SK-N-SH (cell line): ENCODE data around the gene TMEM134. TPM values are rescaled to one million over a fixed set of nuclear protein-coding genes. Genes with fewer than 3 reads are reported as not detected.

Experiments
- CTCF ChIA-PET: fragments of 300-600, 350-600 bp; formaldehyde crosslinking; extraction: SDS; loops from one replicate; lab custom pipeline; 2021; lab: Yijun Ruan, JAX
- POLR2A ChIA-PET: fragments of 350-600 bp; sonication (Branson Sonifier 250); formaldehyde crosslinking; extraction: SDS; loops from one replicate; lab custom pipeline; 2020; ENCODE audit warnings: antibody characterized with exemption, inconsistent platforms; lab: Yijun Ruan, JAX
- DNase-seq: peaks from one replicate; pipeline ENCODE4 v3.0.0; 2012
- H2AFZ ChIP-seq: fragments of 200-600 bp; sonication (generic); 2 replicates; pipeline ENCODE4 v1.8.1; 2016; ENCODE audit warnings: antibody characterized with exemption, mild to moderate bottlenecking, low read depth
- H3F3A ChIP-seq: fragments of 200-600 bp; sonication (generic); replicated peaks from 2 replicates; pipeline ENCODE3; 2016; ENCODE audit warnings: antibody characterized with exemption, mild to moderate bottlenecking; ENCODE audit not compliant: insufficient read depth
- H3K27ac ChIP-seq, 2 experiments: fragments of 200-500 bp in 1 of 2; fragments of 200-600 bp in 1 of 2; sonication (Bioruptor generic) in 1 of 2; sonication (generic), shearing (Covaris generic) in 1 of 2; 2 replicates each; pipeline versions ENCODE4 v1.5.1 to v1.6.1; 2014 to 2016; ENCODE audit warnings: low read depth in 2 of 2, inconsistent platforms in 1 of 2, low read length in 1 of 2, mild to moderate bottlenecking in 1 of 2, mixed read lengths in 1 of 2
- H3K27me3 ChIP-seq: fragments of 200-600 bp; sonication (generic), shearing (Covaris generic); 2 replicates; pipeline ENCODE4 v1.6.1; 2016; ENCODE audit warnings: mixed run types; ENCODE audit not compliant: insufficient read depth
- H3K36me3 ChIP-seq, 2 experiments: fragments of 200-500 bp in 1 of 2; fragments of 200-600 bp in 1 of 2; sonication (Bioruptor generic) in 1 of 2; sonication (generic) in 1 of 2; replicated peaks in 1 of 2; 2 replicates each; pipeline versions ENCODE3 to v1.5.1; 2014 to 2016; ENCODE audit warnings: low read length in 1 of 2, mild to moderate bottlenecking in 1 of 2; ENCODE audit not compliant: insufficient read depth in 2 of 2, control insufficient read depth in 1 of 2
- H3K4me1 ChIP-seq, 2 experiments: fragments of 200-500 bp in 1 of 2; fragments of 200-600 bp in 1 of 2; sonication (Bioruptor generic) in 1 of 2; sonication (generic), shearing (Covaris generic) in 1 of 2; 2 replicates each; pipeline versions ENCODE4 v1.5.1 to v1.6.1; 2014 to 2016; ENCODE audit warnings: low read depth in 1 of 2, low read length in 1 of 2, mixed run types in 1 of 2; ENCODE audit not compliant: insufficient read depth in 2 of 2, control insufficient read depth in 1 of 2
- H3K4me2 ChIP-seq: fragments of 200-600 bp; sonication (generic), shearing (Covaris generic); 2 replicates; pipeline ENCODE4 v1.6.1; 2017; ENCODE audit warnings: mixed run types
- H3K4me3 ChIP-seq, 2 experiments: fragments of 200-500 bp in 1 of 2; fragments of 200-600 bp in 1 of 2; sonication (Bioruptor generic) in 1 of 2; sonication (generic), shearing (Covaris generic) in 1 of 2; 2 replicates each; pipeline versions ENCODE4 v1.5.1 to v1.8.1; 2014 to 2016; ENCODE audit warnings: low read depth in 2 of 2, inconsistent platforms in 1 of 2, low read length in 1 of 2, mild to moderate bottlenecking in 1 of 2, mixed read lengths in 1 of 2, moderate library complexity in 1 of 2
- H3K79me2 ChIP-seq: fragments of 200-600 bp; sonication (generic); 2 replicates; pipeline ENCODE4 v1.8.1; 2017; ENCODE audit warnings: mild to moderate bottlenecking; ENCODE audit not compliant: insufficient read depth
- H3K9ac ChIP-seq: fragments of 200-600 bp; sonication (generic); 2 replicates; pipeline ENCODE4 v1.6.1; 2017; ENCODE audit warnings: mixed run types
- H3K9me2 ChIP-seq: fragments of 200-600 bp; sonication (generic); 2 replicates; pipeline ENCODE4 v1.6.1; 2017; ENCODE audit warnings: mixed run types
- H3K9me3 ChIP-seq: fragments of 200-600 bp; sonication (generic); 2 replicates; pipeline ENCODE4 v1.6.1; 2017; ENCODE audit warnings: mixed run types, mild to moderate bottlenecking, moderate library complexity
- H4K20me1 ChIP-seq: fragments of 200-600 bp; sonication (generic); 2 replicates; pipeline ENCODE4 v1.6.1; 2017; ENCODE audit warnings: mild to moderate bottlenecking, mixed run types; ENCODE audit not compliant: insufficient read depth
- CTCF ChIP-seq: fragments of 200-600 bp; sonication (generic); IDR thresholded peaks from 2 replicates; pipeline ENCODE4 v1.6.1; 2017; ENCODE audit warnings: antibody characterized with exemption, mild to moderate bottlenecking, moderate library complexity
- FOXJ3 ChIP-seq: sonication (generic); formaldehyde crosslinking; IDR thresholded peaks from 2 replicates; pipeline ENCODE4 v1.5.1; 2020; ENCODE audit warnings: mild to moderate bottlenecking, missing genetic modification reagents
- IRF3 ChIP-seq: fragments of 150-350 bp; IDR thresholded peaks from 2 replicates; pipeline ENCODE4 v1.6.1; 2016; ENCODE audit warnings: mild to moderate bottlenecking, low read depth, low read length
- MXI1 ChIP-seq: IDR thresholded peaks from 2 replicates; pipeline ENCODE4 v1.6.1; 2012; ENCODE audit warnings: mild to moderate bottlenecking, low read depth, low read length, improper control_type of control experiment
- NFIC ChIP-seq: IDR thresholded peaks from 2 replicates; pipeline ENCODE4 v1.4.0; 2012; ENCODE audit warnings: borderline replicate concordance
- RFX5 ChIP-seq: IDR thresholded peaks from 2 replicates; pipeline ENCODE4 v1.6.1; 2012; ENCODE audit warnings: mild to moderate bottlenecking, improper control_type of control experiment, low read length
- SMC3 ChIP-seq: IDR thresholded peaks from 2 replicates; pipeline ENCODE4 v1.6.1; 2012; ENCODE audit warnings: low read depth, low read length, improper control_type of control experiment
- TAF1 ChIP-seq: IDR thresholded peaks from 2 replicates; pipeline ENCODE4 v1.6.1; 2012; ENCODE audit warnings: low read depth, mild to moderate bottlenecking, low read length, moderate library complexity, borderline replicate concordance
- TCF12 ChIP-seq: IDR thresholded peaks from 2 replicates; pipeline ENCODE4 v1.4.0; 2012
- USF2 ChIP-seq: fragments of 150-350 bp; IDR thresholded peaks from 2 replicates; pipeline ENCODE4 v1.6.1; 2017; ENCODE audit warnings: antibody characterized with exemption, low read length, low read depth, borderline replicate concordance
- WGBS: methylation state at CpG from one replicate; pipeline ENCODE4 v1.1.6; 2017; ENCODE audit warnings: low lambda C conversion rate; 5-methylcytosine and 5-hydroxymethylcytosine counted together
- polyA plus RNA-seq, 3 experiments: library from polyadenylated mRNA; depleted of rRNA; stranded (reverse); fragments of >200 nt; gene quantifications; 2 replicates each; pipeline ENCODE4 v1.2.3, GENCODE V29; 2012
- TF ChIP-seq, protein P1 (sequence below): IDR thresholded peaks from 2 replicates; pipeline ENCODE4 v1.4.0; 2012; ENCODE audit warnings: low read depth, borderline replicate concordance

The TMEM134 gene
- polyA plus RNA-seq, 1 of the 3 experiments (the other 2 are of a cell fraction): 132 TPM

- H2AFZ ChIP-seq: no peak overlapping the region
Observed at GRCh38 chr11:67506426-67507051, 37.5 kb upstream of the TMEM134 start.

DNA sequence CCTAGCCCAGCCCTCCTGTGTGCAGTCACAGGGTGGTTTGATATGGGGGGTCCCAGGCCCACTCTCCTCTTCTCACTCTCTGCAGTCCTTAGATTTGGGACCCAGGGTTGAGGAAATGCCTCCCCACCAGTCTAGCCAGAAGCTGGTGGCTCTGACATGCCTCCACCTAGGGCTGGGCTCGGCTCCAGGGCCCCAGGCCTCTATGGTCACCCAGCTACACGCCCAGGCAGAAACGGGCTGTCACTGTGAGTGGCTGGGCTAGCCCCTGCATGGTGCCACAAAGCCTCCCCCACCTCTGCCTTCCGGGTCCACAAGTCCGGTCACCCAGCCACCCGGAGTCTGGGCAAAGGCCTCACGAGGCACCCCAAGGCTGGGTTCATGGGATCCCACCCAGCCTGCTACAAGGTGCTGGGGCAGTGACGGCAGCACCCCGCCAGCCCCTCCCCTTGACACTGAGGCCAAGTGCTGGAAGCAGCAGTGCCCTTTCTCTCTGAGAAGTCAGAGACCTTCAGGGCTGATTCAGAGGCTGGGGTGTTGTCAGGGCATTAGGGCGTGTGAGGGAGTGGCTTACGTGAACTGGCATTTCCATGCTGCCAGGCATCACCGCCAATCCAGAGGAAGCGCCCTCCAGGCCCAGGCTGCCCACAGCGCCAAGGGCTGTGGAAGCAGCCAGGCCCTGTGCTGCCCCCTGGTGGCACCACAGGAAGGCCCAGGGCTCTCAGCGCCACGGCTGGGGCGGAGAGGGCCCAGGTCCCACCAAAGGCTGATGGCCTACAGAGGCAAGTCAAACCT is 36.8 kb upstream of the TMEM134 start:
- Histone ChIP-seq H2AFZ (no peak overlapping the region), H3K9me2 (no peaks in the 10 kb centered on the region), H3K27ac (peak overlapping the region; percentile 80 to 87), H3K9ac (peak overlapping the region; percentile 82; the same call in 1 of the 2 replicates), H4K20me1 (peaks cover 13% of the 10 kb centered on the region), H3K36me3 (peaks cover 5 to 19% of the 10 kb centered on the region in 2 experiments), H3K79me2 (peaks cover 29% of the 10 kb centered on the region), H3K4me3 (peak overlapping the region; percentile 80 to 88), H3F3A (peaks cover 24% of the 10 kb centered on the region), H3K4me1 (peaks cover 10 to 36% of the 10 kb centered on the region in 2 experiments), H3K9me3 (no peaks in the 10 kb centered on the region), H3K4me2 (peak overlapping the region; percentile 95), H3K27me3 (no peaks in the 10 kb centered on the region; the same call in 1 of the 2 replicates)
- WGBS: 10% methylated on average over 8 of the region's 17 CpGs
- peak; percentile 89 for DNase-seq
- ChIA-PET CTCF (interaction anchor here (0.6 to 1.2 kb wide), 13 partner anchors 9 to 810 kb away, joined by 3 to 5 read pairs (median 3); partner anchors contain the start of gene PPP1CA), POLR2A (interaction anchor here (0.7 to 1.0 kb wide), 2 partner anchors 114 to 139 kb away, joined by 3 to 4 read pairs; partner anchors contain the start of gene RAD9A)
- TF ChIP-seq TAF1 (no peak; the same call in 1 of the 2 replicates), SMC3 (peak; percentile 81), NFIC (no peak), IRF3 (no peak), USF2 (no peak), MXI1 (peak; percentile 74), CTCF (peak; percentile 93)
- TF ChIP-seq, protein P1, sequence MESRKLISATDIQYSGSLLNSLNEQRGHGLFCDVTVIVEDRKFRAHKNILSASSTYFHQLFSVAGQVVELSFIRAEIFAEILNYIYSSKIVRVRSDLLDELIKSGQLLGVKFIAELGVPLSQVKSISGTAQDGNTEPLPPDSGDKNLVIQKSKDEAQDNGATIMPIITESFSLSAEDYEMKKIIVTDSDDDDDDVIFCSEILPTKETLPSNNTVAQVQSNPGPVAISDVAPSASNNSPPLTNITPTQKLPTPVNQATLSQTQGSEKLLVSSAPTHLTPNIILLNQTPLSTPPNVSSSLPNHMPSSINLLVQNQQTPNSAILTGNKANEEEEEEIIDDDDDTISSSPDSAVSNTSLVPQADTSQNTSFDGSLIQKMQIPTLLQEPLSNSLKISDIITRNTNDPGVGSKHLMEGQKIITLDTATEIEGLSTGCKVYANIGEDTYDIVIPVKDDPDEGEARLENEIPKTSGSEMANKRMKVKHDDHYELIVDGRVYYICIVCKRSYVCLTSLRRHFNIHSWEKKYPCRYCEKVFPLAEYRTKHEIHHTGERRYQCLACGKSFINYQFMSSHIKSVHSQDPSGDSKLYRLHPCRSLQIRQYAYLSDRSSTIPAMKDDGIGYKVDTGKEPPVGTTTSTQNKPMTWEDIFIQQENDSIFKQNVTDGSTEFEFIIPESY: no peak

More at GRCh38 chr11:67506426-67507051, 37.5 kb upstream of the TMEM134 start:
- Histone ChIP-seq H3K27me3 (no peaks in the 10 kb centered on the region; the same call in 1 of the 2 replicates), H3K4me2 (peak overlapping the region; percentile 95), H3K27ac (peak overlapping the region; percentile 6 to 80; a peak in 3 of 4 replicates), H3F3A (peaks cover 24% of the 10 kb centered on the region), H3K79me2 (peaks cover 29% of the 10 kb centered on the region), H3K4me1 (peaks cover 10 to 36% of the 10 kb centered on the region in 2 experiments), H3K9ac (0 out of 2 replicates have a peak overlapping the region, but pooled peaks have one; percentile 69), H3K4me3 (peak overlapping the region in 1 of 2 experiments; percentile 68; a peak in 2 of 4 replicates), H3K9me3 (no peaks in the 10 kb centered on the region), H4K20me1 (peaks cover 13% of the 10 kb centered on the region), H3K36me3 (peaks cover 0 to 14% of the 10 kb centered on the region in 2 experiments), H3K9me2 (no peaks in the 10 kb centered on the region)
- no peak for TF ChIP-seq TCF12
- no peak for TF ChIP-seq TAF1
- TF ChIP-seq CTCF: no peak
- TF ChIP-seq RFX5: no peak
- no peak for TF ChIP-seq FOXJ3 (CRISPR knock-in tag)
- WGBS: 87% methylated on average over 13 of the region's 16 CpGs
- ChIA-PET CTCF (interaction anchor here (0.6 to 1.2 kb wide), 6 partner anchors 99 to 160 kb away, joined by 3 to 4 read pairs (median 3); no protein-coding TSS in a partner anchor), POLR2A (no interaction called here)
- DNase-seq: no peak
